Measurements from ENCODE around the gene AK3. TPM values are rescaled to one million over a fixed set of nuclear protein-coding genes. Genes with fewer than 3 reads are reported as not detected.

The AK3 gene
- total RNA-seq, 1 donor from 2014 or later: 65.5 TPM

- DNase-seq (ENCODE audit: low read depth): no peak
- Histone ChIP-seq H3K27me3 (ENCODE audit: control insufficient read depth, insufficient read depth, low read length) (no peaks in the 10 kb centered on the region), H3K36me3 (ENCODE audit: control insufficient read depth, insufficient read depth, low read length) (no peaks in the 10 kb centered on the region), H3K4me3 (ENCODE audit: low read depth, low read length) (no peak overlapping the region)
- no peak for TF ChIP-seq CTCF (IDR thresholded peaks at IDR 0.05; ENCODE audit: insufficient read depth, low read length, poor library complexity, severe bottlenecking)
Measured at GRCh38 chr9:4743131-4743875, 2.3 kb upstream of the AK3 start.

GRCh38 chr9:4742246-4742645 is 1.2 kb upstream of the AK3 start:
- Histone ChIP-seq H3K4me3 (ENCODE audit: low read depth, low read length) (peak overlapping the region; percentile 97), H3K27me3 (ENCODE audit: control insufficient read depth, insufficient read depth, low read length) (no peaks in the 10 kb centered on the region), H3K36me3 (ENCODE audit: control insufficient read depth, insufficient read depth, low read length) (no peaks in the 10 kb centered on the region)
- TF ChIP-seq CTCF (IDR thresholded peaks at IDR 0.05; ENCODE audit: insufficient read depth, low read length, poor library complexity, severe bottlenecking): no peak
- DNase-seq (ENCODE audit: low read depth): no peak

GRCh38 chr9:4741365-4742089 is 525 bp upstream of the AK3 start:
- Histone ChIP-seq H3K4me3 (ENCODE audit: low read depth, low read length) (peak overlapping the region; percentile 97), H3K27me3 (ENCODE audit: control insufficient read depth, insufficient read depth, low read length) (no peaks in the 10 kb centered on the region), H3K36me3 (ENCODE audit: control insufficient read depth, insufficient read depth, low read length) (no peaks in the 10 kb centered on the region)
- no peak for DNase-seq (ENCODE audit: low read depth)
- TF ChIP-seq CTCF (IDR thresholded peaks at IDR 0.05; ENCODE audit: insufficient read depth, low read length, poor library complexity, severe bottlenecking): no peak

GRCh38 chr9:4740388-4740637 is 689 bp downstream of the AK3 start:
- DNase-seq (ENCODE audit: low read depth): no peak

GRCh38 chr9:4739587-4740387 is 1.2 kb downstream of the AK3 start:
- Histone ChIP-seq H3K27me3 (ENCODE audit: control insufficient read depth, insufficient read depth, low read length) (no peaks in the 10 kb centered on the region), H3K4me3 (ENCODE audit: low read depth, low read length) (peak overlapping the region; percentile 97), H3K36me3 (ENCODE audit: control insufficient read depth, insufficient read depth, low read length) (no peaks in the 10 kb centered on the region)
- TF ChIP-seq CTCF (IDR thresholded peaks at IDR 0.05; ENCODE audit: insufficient read depth, low read length, poor library complexity, severe bottlenecking): no peak
- DNase-seq (ENCODE audit: low read depth): no peak

More at GRCh38 chr9:4740388-4740637, 689 bp downstream of the AK3 start:
- peak overlapping the region; percentile 97 for H3K4me3 ChIP-seq (ENCODE audit: low read depth, low read length)
- no peaks in the 10 kb centered on the region for H3K27me3 ChIP-seq (ENCODE audit: control insufficient read depth, insufficient read depth, low read length)
- H3K36me3 ChIP-seq (ENCODE audit: control insufficient read depth, insufficient read depth, low read length): no peaks in the 10 kb centered on the region
- TF ChIP-seq CTCF (IDR thresholded peaks at IDR 0.05; ENCODE audit: insufficient read depth, low read length, poor library complexity, severe bottlenecking): no peak

All from kidney epithelial cell (primary cell).